Smooth muscle cell (in vitro differentiated cells): ENCODE data around the gene ABHD5. TPM values are rescaled to one million over a fixed set of nuclear protein-coding genes. Genes with fewer than 3 reads are reported as not detected.

ENCODE experiments used
- DNase-seq: peaks from one replicate; lab custom pipeline; 2025; ENCODE audit not compliant: unreplicated experiment; lab: John Stamatoyannopoulos, UW
- H2AFZ ChIP-seq: fragments of 200-600 bp; sonication (generic); 2 replicates; pipeline ENCODE4 v1.6.0; 2016; ENCODE audit warnings: antibody characterized with exemption, low read depth, mild to moderate bottlenecking
- H3F3A ChIP-seq: fragments of 200-600 bp; sonication (generic); 2 replicates; pipeline ENCODE4 v1.6.0; 2017; ENCODE audit warnings: antibody characterized with exemption, low read depth
- H3K27ac ChIP-seq: fragments of 200-600 bp; sonication (generic); 2 replicates; pipeline ENCODE4 v1.5.1; 2016; ENCODE audit warnings: low read depth, mild to moderate bottlenecking
- H3K27me3 ChIP-seq: fragments of 200-600 bp; sonication (generic); 2 replicates; pipeline ENCODE4 v1.6.1; 2016; ENCODE audit warnings: low read depth, mild to moderate bottlenecking
- H3K36me3 ChIP-seq: fragments of 200-600 bp; sonication (generic); 2 replicates; pipeline ENCODE4 v1.5.1; 2016; ENCODE audit warnings: low read depth
- H3K4me1 ChIP-seq: fragments of 200-600 bp; sonication (generic); 2 replicates; pipeline ENCODE4 v1.5.1; 2016; ENCODE audit warnings: low read depth
- H3K4me2 ChIP-seq: fragments of 200-600 bp; sonication (generic); 2 replicates; pipeline ENCODE4 v1.6.0; 2016; ENCODE audit warnings: mild to moderate bottlenecking
- H3K4me3 ChIP-seq: fragments of 200-600 bp; sonication (generic); 2 replicates; pipeline ENCODE4 v1.5.1; 2016; ENCODE audit warnings: mild to moderate bottlenecking
- H3K79me2 ChIP-seq: fragments of 200-600 bp; sonication (generic); 2 replicates; pipeline ENCODE4 v1.6.0; 2016; ENCODE audit warnings: low read depth, mild to moderate bottlenecking
- H3K9ac ChIP-seq: fragments of 200-600 bp; sonication (generic); 2 replicates; pipeline ENCODE4 v1.6.0; 2016; ENCODE audit warnings: low read depth
- H3K9me3 ChIP-seq: fragments of 200-600 bp; sonication (generic); replicated peaks from 2 replicates; pipeline ENCODE4 v1.5.1; 2016; ENCODE audit warnings: low read depth
- H4K20me1 ChIP-seq: fragments of 200-600 bp; sonication (generic); 2 replicates; pipeline ENCODE4 v1.6.0; 2016; ENCODE audit warnings: low read depth
- WGBS: methylation state at CpG from one replicate; pipeline ENCODE4 v1.1.7; 2016; ENCODE audit warnings: low lambda C conversion rate; 5-methylcytosine and 5-hydroxymethylcytosine counted together
- polyA plus RNA-seq: library from polyadenylated mRNA; unstranded; fragments of >200 nt; fragmentation: Nextera tagmentation; extraction: Ambion mirVana; gene quantifications from 2 replicates; pipeline ENCODE4 v1.2.1, GENCODE V29; 2016
- total RNA-seq: library from RNA; depleted of rRNA; stranded (reverse); fragments of >200 nt; gene quantifications from 2 replicates; pipeline ENCODE4 v1.2.3, GENCODE V29; 2014
- TF ChIP-seq, protein P1 (sequence below): fragments of 200-600 bp; sonication (generic); IDR thresholded peaks from 2 replicates; pipeline ENCODE4 v1.5.1; 2017; ENCODE audit warnings: borderline replicate concordance, mild to moderate bottlenecking, antibody characterized with exemption; ENCODE audit not compliant: insufficient read depth, poor library complexity, severe bottlenecking

ABHD5 gene
- total and polyA plus RNA-seq, 2 experiments from 2014 or later, result 8.6 to 9.3 TPM

DNA sequence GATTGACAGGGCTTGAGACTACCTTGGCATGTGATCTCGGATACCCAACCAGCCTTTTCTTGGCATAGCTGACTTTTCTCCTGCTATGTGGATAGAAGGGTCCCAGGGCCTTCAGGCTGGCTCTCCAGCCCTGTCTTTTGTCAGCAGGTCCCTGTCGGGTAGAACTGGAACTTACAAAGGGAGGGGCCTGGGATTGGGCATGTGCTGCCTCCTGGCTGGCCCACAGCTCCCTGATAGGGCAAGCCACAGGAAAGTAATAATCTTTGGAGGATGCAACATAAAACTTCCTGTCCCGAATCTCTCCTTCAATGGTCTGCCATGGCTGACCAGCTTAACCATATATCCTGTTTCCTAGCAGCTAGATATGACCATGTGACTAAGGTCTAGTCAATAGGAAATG is 89.1 kb downstream of the ABHD5 start:
- H3K27ac ChIP-seq, result no peak overlapping the region
- no peaks in the 10 kb centered on the region for H3K9me3 ChIP-seq
- H4K20me1 ChIP-seq, result no peaks in the 10 kb centered on the region
- no peaks in the 10 kb centered on the region for H3K79me2 ChIP-seq
- no peaks in the 10 kb centered on the region for H3K36me3 ChIP-seq
- no peaks in the 10 kb centered on the region for H3K4me1 ChIP-seq
- no peaks in the 10 kb centered on the region for H3F3A ChIP-seq
- H3K4me3 ChIP-seq, result no peak overlapping the region
- no peaks in the 10 kb centered on the region for H3K27me3 ChIP-seq
- no peak overlapping the region for H3K9ac ChIP-seq
- TF ChIP-seq, protein P1, sequence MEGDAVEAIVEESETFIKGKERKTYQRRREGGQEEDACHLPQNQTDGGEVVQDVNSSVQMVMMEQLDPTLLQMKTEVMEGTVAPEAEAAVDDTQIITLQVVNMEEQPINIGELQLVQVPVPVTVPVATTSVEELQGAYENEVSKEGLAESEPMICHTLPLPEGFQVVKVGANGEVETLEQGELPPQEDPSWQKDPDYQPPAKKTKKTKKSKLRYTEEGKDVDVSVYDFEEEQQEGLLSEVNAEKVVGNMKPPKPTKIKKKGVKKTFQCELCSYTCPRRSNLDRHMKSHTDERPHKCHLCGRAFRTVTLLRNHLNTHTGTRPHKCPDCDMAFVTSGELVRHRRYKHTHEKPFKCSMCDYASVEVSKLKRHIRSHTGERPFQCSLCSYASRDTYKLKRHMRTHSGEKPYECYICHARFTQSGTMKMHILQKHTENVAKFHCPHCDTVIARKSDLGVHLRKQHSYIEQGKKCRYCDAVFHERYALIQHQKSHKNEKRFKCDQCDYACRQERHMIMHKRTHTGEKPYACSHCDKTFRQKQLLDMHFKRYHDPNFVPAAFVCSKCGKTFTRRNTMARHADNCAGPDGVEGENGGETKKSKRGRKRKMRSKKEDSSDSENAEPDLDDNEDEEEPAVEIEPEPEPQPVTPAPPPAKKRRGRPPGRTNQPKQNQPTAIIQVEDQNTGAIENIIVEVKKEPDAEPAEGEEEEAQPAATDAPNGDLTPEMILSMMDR, result no peak
- 79% methylated on average over 3 of the region's 3 CpGs for WGBS
- DNase-seq, result no peak
- no peak overlapping the region for H2AFZ ChIP-seq
- no peak overlapping the region for H3K4me2 ChIP-seq

DNA sequence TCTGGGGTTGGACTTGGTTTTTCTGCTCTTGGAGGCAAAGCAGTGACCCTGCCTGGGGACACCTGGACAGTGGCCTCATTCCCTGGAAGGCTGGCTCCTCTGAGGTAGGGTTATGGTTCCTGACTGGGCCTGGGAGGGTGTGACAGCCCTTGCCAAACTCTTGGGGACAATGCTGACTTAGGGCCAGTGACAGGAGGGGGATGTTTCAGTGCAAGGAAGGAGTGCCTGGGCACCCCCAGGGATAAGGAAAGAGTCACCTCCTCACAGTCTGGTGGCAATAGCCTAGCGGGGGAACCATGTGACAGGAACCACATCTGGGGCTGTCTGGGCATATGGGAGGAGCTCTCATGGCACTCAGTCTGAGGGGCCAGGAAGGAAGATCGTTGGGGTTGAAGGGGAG is 91.8 kb downstream of the ABHD5 start:
- Histone ChIP-seq H3K27ac (no peak overlapping the region), H2AFZ (no peak overlapping the region), H4K20me1 (no peaks in the 10 kb centered on the region), H3K79me2 (no peaks in the 10 kb centered on the region), H3K4me2 (no peak overlapping the region), H3F3A (no peaks in the 10 kb centered on the region), H3K27me3 (no peaks in the 10 kb centered on the region), H3K9me3 (no peaks in the 10 kb centered on the region), H3K9ac (no peak overlapping the region), H3K4me1 (no peaks in the 10 kb centered on the region), H3K4me3 (no peak overlapping the region), H3K36me3 (no peaks in the 10 kb centered on the region)
- 72% methylated on average over 2 of the region's 2 CpGs for WGBS
- TF ChIP-seq, protein P1, result no peak
- DNase-seq, result no peak

Other genes with a start within 250 kb of the ABHD5 start
- gene ANO10, start 68.9 kb upstream of the ABHD5 start, total RNA-seq, result 19.3 and 25.3 TPM in 2 replicates
- gene ANO10, start 68.9 kb upstream of the ABHD5 start, polyA plus RNA-seq, result 19.2 and 23.8 TPM in 2 replicates